ENCODE results near the gene PDE6A.

- no peak for TF ChIP-seq CTCF (IDR thresholded peaks at IDR 0.05)
- no peak for TF ChIP-seq POLR2A (IDR thresholded peaks at IDR 0.05)
These were observed 27.4 kb downstream of the PDE6A start for GRCh38 chr5:149917073-149917676.
